ENCODE results near the gene HAUS5.
A peak's percentile ranks its signal among the peaks of the same experiment; 100 is the strongest.
"Not testable (repeated sequence)": the region's sequence is repeated elsewhere in the genome, so short reads cannot be mapped to it uniquely, and the experiment has no call there.

Gene HAUS5

DNA sequence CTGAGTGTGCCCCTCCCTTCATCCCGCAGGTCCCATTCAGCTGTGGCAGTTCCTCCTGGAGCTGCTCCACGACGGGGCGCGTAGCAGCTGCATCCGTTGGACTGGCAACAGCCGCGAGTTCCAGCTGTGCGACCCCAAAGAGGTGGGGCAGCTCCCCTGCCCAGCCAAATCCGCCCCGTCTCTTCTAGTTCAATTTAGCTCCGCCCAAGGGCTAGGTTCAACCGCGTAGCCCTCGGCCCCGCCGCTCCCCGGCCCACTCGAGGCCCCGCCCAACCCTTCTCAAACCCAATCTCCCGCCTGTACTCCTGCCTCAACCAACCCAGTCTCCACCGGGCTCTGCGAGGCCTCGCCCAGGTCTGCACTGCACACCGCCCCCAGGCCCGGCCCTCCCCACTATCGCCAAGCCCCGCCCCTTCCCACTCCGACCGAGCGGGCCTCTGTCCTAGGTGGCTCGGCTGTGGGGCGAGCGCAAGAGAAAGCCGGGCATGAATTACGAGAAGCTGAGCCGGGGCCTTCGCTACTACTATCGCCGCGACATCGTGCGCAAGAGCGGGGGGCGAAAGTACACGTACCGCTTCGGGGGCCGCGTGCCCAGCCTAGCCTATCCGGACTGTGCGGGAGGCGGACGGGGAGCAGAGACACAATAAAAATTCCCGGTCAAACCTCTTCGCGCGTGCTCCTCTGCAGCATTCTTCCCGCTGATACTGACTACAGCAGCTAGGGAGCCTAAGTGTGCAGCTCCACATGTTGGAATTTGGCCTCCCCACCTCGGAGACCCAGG, 31.9 kb downstream of the HAUS5 start:
- DNase-seq = peak; percentile 94

DNA sequence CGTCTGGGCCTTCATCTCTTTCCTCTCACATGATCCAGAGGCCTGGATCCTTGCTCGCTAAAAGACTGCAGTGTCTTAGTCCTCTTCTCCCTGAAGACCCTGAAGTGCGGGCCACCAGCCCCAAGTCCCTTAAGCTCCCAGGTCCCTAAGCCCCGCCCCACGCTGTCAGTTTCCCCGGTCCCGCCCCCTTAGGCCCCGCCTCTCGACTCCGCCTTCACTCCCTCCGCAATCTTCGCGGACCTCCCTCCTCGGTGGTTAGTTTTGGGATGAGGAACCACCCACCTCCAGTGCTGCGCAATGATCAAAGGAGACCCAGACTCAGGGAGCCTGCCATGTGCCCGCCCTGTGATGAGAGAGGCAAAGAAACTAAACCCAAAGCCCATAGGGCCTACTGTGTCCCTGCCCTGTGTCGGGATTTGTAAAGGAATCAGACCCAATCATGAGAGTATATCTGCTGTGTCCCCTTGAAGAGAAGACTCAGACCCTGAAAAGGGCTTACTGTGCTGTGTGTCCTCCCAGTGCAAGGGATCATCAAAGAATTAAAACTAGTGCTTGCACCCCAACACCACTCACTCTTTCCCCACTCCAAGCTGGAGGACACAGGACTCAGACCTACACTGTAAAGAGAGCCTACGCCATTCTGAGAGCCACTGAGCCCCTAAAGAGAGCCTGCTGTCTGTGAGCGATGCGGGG, 32.6 kb downstream of the HAUS5 start:
- DNase-seq = peak; percentile 51

DNA sequence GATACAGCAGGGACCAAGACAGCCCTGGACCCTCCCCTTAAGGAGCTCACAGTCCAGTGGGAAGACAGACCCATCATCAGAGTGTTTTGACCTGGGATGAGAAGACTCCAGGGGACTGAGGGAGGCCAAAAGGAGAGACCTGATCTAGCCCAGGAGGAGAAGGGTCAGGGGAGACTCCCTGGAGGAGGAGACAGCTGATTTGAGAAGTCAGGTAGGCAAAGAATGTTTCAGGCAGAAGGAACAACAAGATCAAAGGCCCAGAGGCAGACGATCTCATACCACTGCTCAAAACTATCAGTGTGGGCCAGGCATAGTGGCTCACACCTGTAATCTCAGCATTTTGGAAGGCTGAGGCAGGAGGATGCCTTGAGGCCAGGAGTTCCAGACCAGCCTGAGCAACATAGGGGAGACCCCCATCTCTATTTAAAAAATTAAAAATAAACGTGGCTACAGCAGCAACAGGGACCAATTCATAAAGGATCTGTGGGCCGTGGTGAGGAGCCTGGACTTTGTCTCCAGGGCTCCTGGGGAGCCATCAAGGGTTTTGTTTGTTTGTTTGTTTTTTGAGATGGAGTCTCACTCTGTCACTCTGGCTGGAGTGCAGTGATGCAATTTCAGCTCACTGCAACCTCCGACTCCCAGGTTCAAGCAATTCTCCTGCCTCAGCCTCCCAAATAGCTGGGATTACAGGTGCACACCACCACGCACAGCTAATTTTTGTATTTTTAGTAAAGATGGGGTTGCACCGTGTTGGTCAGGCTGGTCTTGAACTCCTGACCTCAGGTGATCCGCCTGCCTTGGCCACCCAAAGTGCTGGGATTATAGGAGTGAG, 33.4 kb downstream of the HAUS5 start:
- DNase-seq = no peak

DNA sequence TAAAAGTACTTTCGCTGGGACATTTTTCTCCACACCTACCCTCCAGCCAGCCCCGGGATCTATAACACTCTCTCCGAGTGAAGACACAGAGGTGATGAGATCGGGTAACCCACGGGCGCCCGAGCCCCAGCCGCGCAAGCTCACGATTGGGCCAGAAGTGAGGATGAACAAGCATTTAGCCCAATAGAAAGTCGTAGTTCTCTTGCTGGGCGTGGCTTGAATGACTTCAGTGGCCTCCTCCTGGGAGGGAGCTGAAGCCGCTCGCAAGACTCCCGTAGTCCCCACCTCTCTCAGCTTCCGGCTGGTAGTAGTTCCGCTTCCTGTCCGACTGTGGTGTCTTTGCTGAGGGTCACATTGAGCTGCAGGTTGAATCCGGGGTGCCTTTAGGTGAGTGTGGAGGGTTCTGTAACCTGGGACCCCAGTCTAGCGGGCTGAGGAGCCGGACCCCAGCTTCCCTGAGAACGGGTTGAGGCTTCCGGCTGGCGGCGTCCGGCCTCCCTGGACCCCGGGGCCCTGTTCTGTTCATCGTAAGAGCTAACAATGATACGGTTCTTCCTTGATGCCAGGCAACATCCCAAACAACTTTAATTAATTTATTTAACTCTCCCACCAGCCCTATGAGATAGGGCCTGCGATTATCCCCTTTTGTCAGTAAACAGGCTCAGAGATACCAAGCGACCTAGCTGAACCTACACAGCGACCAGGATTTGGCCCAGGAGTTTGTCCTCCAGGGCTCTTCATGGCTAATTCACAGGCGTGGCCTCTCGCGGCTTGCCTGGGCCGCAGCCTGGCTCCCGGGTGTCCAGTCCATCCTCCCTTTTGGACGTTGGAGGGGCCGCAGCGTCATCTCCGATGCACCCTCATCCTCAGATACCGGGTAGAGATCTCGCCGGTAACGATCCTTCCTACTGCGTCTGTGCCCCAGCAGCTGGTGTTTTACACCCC, 35.8 kb downstream of the HAUS5 start, which contains the start of gene COX6B1:
TSS of gene COX6B1 (plus strand) at position 307 of the 945 bp plus-strand sequence. CDS start 2,921 bp downstream, outside the sequence.
- peak; percentile 97 for DNase-seq

DNA sequence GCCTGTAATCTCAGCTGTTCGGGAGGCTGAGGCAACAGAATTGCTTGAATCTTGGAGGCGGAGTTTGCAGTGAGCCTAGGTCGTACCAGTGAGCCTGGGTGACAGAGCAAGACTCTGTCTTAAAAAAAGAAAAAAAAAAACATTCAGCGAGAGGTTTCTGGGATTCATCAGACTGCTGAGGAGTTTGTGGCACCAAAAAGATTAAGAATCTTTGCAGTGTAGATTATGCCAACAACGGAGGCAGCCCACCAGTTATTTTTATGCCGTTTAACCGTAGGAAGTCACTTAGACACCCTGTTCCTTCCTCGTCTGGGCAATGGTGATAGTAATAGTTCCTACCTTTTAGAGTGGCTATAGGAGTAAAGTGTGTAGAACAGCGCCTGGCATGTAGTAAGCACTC, 38.0 kb downstream of the HAUS5 start:
- no peak for DNase-seq

DNA sequence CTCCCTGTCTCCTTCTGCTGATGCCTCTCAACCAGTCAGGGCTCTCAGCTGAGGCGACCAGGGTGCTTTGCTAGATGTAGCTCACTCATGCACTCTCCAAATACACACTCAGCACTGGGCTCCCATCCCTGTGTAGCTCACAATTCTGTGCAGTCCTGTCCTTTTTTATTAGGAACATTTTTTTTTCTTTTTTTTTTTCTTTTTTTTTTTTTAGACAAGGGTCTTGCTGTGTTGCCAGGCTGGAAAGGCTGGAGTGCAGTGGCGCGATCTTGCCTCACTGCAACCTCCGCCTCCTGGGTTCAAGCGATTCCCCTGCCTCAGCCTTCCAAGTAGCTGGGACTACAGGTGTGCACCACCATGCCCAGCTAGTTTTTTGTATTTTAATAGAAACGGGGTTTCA, 42.3 kb downstream of the HAUS5 start:
- not testable (repeated sequence) for DNase-seq

DNA sequence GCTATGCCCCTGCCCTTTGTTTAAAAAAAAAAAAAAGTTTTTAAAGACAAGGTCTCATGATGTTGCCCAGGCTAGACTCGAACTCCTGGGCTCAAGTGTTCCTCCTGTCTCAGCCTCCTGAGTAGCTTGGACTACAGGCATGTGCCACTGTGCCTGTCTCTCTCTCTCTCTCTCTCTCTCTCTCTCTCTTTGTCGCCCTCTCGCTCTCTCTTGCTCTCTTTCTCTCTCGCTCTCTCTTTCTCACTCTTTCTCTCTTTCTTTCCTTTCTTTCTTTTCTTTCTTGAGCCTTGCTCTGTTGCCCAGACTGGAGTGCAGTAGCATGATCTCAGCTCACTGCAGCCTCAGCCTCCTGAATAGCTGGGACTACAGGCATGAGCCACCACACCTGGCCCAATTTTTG, 43.1 kb downstream of the HAUS5 start:
- DNase-seq = no peak

DNA sequence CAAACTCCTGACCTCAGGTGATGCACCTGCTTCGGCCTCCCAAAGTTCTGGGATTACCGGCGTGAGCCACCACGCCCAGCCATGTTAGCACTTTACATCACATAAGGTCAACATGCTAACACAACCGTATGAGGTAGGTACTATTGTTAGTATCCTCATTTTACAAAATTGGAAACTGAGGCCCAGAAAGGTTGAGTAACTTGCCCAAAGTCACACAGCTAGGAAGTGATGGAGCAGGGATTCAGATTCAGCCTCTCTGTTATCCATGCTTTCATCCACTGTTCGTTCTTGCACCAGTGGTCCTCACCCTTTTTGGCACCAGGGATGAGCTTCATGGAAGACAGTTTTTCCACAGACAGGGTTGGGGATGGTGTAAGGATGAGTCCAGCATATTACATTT, 44.2 kb downstream of the HAUS5 start:
- DNase-seq = no peak

DNA sequence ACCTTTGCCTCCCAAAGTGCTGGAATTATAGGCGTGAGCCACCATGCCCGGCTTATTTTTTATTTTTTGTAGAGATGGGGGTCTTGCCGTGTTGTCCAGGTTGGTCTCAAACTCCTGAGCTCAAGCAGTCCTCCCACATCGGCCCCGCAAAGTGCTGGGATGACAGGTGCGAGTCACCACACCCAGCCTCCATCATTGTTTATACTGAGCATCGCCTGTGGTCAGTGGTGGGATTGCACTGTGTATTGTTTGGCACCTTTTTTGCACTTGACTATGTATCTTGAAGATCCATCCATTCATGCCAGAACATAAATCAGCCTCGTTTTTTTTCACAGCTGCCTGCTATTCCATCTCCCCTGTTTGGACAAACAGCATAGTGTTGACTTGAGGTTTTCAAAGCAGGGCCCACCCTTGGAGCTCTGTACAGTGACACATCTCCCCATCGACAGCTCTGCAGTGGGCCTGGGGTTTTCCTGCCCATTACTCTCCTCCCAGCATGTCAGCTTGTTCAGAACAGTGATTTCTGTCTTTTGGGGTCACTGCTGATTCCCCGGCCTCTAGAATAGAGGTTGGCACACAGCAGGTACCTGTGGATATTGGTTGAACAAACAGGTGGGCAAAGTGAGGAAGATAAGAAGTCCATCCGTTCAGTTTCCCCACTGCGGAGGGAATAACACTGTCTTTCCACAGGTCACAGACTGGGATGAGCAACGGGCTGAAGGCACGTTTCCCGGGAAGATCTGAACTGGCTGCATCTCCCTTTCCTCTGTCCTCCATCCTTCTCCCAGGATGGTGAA, 45.6 kb downstream of the HAUS5 start:
- no peak for DNase-seq

DNA sequence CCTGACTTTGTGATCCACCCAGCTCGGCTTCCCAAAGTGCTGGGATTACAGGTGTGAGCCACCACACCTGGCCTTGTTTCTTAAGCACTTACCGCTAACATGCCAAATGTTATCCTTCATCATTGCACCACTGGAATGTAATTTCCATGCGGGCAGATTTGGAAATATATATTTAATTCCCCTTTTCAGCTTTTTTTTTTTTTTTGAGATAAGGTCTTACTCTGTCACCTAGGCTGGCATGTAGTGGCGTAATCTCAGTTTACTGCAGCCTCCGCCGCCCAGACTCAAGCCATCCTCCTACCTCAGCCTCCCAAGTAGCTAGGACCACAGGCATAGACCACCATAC, 49.4 kb downstream of the HAUS5 start:
- DNase-seq = no peak

DNA sequence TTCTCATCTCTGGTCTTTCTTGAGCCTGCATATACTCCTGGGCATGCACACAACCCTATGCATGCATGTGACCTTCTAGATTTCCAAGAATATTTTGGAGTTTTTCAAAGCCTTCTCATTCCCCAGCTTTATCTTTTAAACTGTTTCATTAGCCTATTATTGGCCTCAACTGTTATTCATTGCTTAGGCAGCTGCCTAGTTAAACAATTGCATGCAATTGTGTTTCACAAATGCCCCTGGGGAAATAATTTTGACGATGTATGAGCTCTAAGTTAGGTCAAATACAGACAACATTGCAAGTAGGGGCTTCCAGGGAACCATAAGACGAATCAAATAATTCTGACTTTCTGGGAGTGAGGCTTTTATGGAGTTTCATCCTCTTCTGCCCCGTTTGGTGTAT, 51.4 kb downstream of the HAUS5 start:
- no peak for DNase-seq

DNA sequence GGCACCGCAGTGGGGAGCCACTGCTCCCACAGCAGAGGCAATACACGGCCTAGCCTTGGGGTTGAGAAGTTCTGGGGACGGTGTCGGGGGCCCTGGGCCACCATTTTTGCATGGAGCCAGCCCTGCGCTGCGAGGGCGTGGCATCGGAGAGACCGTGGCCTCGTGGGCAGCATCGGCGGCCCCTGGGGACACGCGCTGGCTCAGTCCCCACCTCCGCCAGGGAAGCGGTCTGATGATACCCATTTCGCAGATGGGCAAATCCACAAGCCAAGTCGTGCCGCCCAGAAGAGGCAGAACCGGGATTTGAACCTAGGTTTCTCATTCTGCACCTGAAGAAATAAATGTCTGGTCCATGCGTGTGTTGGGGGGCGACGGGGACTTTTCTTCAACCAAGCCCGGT, 52.6 kb downstream of the HAUS5 start:
- DNase-seq = no peak

DNA sequence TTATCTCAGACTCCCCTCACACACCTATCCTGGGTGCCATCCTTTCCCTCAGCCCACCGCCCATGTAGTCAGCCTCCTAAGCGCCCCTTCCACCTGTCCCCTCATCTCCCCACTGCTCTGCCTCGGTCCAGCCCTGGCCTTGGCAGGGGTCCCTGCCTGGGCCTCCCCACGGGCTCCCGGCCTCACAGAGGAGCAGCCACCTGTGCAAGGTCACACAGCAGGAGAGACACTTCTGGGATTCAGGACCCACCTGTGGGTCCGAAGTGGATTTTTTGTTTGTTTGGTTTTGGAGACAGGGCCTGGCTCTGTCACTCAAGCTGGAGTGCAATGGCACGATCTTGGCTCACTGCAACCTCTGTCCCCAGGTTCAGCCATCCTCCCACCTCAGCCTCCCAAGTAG, 53.1 kb downstream of the HAUS5 start:
- DNase-seq = no peak

DNA sequence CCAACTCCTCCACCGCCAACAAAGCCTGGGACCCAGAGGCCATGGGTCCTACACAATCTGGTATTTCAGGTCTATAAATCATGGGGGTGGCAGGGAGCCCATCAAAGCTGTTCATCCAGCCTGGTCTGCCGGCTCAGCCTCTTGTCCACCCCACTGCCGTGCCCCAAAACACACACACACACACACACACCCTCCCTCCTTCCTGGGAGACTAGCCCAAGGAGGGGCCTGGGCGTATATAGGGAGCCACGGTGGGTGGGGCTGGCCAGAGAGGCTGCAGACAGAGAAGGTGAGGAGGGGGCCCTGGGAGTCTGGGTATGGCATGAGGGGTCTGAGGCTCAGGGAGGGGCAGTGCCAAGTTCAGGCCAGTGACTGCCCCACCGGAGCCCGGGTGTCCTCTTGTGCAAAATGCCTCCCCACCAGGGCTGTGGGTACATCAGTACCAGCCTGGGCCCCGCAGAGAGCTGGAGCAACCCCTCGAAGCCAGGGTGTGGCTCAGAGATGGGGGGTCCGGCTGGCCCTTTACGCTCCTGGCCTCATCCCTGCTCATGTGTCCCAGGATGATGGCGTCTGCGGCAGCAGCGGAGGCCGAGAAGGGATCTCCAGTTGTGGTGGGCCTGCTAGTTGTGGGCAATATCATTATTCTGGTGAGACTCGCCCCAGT, 53.8 kb downstream of the HAUS5 start, which contains the start of gene UPK1A:
TSS of gene UPK1A (plus strand) at position 267 of the 663 bp plus-strand sequence. CDS start at position 563, 296 bp downstream.
- DNase-seq = no peak

DNA sequence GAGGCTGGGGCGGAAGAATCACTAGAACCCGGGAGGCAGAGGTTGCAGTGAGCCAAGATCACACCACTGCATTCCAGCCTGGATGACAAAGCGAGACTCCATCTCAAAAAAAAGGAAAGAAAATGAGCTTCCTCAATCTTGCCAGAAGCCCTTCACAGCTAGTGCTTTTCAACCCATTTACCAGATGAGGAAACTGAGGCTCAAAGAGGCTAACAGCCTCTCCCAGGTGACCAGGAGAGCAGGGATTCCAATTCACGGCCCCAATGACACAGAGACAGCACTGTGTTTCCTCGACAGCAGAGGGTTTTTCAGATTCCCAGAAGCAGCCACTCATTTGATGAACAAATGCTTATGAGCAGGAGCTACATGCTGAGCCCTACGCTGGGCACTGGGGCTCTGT, 57.0 kb downstream of the HAUS5 start:
- no peak for DNase-seq

DNA sequence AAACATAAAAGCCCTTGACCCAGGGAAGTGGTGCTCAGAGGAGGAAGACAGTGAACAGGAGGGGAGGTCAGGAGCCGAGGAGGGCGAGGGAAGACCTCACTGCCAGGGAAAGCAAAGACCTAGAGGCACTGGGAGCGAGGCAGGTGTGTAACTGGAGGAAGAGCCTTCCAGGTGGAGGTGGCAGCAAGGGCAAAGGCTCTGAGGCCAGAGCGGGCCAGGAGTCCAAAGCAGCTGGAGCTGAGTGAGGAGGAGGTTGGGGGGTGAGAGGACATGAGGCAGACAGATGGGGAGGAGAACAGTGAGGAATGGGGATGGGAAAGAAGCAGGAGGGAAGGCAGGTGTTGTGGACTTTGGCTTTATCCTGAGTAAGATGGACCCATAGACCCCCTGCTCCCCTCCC, 57.4 kb downstream of the HAUS5 start:
- no peak for DNase-seq

DNA sequence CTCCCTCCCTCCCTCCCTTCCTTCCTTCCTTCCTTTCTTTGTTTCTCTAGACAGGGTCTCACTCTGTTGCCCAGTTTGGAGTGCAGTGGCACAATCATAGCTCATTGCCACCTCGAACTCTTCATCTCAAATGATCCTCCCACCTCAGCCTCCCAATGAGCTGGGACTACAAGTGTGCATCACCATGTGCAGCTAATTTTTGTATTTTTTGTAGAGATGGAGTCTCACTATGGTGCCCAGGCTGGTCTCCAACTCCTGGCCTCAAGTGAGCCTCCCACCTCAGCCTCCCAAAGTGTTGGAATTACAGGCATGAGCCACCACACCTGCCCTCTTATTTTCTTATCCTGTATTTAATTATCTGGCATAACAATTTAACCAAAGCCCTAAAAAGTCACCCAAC, 58.2 kb downstream of the HAUS5 start:
- no peak for DNase-seq

DNA sequence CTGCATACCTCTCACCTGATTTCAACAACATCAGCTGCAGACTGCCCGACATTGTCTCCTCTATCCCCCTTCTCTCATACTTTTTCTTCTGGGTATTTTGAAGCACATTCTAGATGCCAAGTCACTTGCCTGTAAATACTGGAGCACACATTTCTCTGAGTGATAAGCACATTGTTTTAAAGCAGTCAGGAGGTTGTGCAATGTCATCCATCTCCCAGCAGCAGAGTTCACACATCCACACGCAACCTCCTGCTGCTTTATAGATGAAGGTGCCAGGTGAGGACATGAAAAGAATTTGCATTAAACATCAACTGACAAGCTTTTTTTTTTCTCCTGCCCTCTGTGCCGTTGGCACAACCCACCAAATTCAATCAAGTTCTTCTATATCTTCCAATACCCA, 59.3 kb downstream of the HAUS5 start:
- no peak for DNase-seq

DNA sequence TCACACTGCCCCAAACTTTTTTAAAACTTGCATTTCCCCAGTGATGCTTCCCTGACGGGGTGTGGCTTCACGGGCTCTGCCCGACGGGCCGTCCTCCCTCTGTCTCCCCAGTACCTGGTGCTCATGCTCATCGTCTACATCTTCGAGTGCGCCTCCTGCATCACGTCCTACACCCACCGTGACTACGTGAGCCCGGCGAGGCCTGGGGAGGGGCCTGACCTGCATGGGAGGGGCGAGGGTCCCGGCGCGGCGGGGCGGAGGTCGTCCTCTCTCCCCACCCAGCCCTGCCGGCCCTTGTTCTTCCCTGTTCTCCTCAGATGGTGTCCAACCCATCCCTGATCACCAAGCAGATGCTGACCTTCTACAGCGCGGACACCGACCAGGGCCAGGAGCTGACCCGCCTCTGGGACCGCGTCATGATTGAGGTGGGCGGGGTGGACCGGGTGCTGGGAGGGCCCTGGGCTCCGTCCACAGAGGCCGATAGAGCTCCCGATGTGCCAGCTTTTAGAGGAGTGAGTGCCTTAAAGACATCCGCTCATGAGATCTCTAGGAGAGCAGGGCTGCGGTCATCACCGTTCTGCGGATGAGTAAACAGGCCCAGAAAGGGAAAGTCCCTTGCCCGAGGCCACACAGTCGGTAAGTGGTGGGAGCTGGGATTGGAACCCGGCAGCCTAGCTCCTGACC, 60.7 kb downstream of the HAUS5 start:
- peak; percentile 27 for DNase-seq
